HepG2 (cell line): ENCODE measurements around the gene COG1. TPM values are rescaled to one million over a fixed set of nuclear protein-coding genes. Genes with fewer than 3 reads are reported as not detected.

Experiments
- ARNT2 ChIP-seq: sonication (generic); formaldehyde crosslinking; IDR thresholded peaks from 2 replicates; pipeline ENCODE4 v1.8.0; 2022; ENCODE audit warnings: mild to moderate bottlenecking, low read depth, missing genetic modification reagents, moderate library complexity
- ATRX ChIP-seq: sonication (generic); formaldehyde crosslinking; IDR thresholded peaks from 2 replicates; pipeline ENCODE4 v1.4.0; 2020; ENCODE audit warnings: missing genetic modification reagents, borderline replicate concordance
- FOXM1 ChIP-seq: sonication (generic); formaldehyde crosslinking; IDR thresholded peaks from 2 replicates; pipeline ENCODE4 v1.5.0; 2020; ENCODE audit warnings: missing genetic modification reagents
- FOXO4 ChIP-seq: sonication (generic); formaldehyde crosslinking; conservative IDR thresholded peaks from 2 replicates; pipeline ENCODE4 v1.8.1; 2023; ENCODE audit warnings: missing genetic modification reagents
- NRL ChIP-seq: sonication (generic); formaldehyde crosslinking; IDR thresholded peaks from 2 replicates; pipeline ENCODE4 v1.5.0; 2020; ENCODE audit warnings: missing genetic modification reagents, mild to moderate bottlenecking, moderate library complexity, borderline replicate concordance
- SNAI1 ChIP-seq: sonication (generic); formaldehyde crosslinking; IDR thresholded peaks from 2 replicates; pipeline ENCODE4 v1.5.0; 2020; ENCODE audit warnings: mild to moderate bottlenecking, missing genetic modification reagents, borderline replicate concordance
- TAF15 ChIP-seq: fragments of 200-400 bp; formaldehyde crosslinking; IDR thresholded peaks from one replicate; pipeline ENCODE4 v1.6.1; 2018; ENCODE audit warnings: mild to moderate bottlenecking, low read depth, low read length; ENCODE audit not compliant: poor library complexity, severe bottlenecking
- ZNF629 ChIP-seq: sonication (generic); formaldehyde crosslinking; conservative IDR thresholded peaks from 2 replicates; pipeline ENCODE4 v1.5.0; 2020; ENCODE audit warnings: missing genetic modification reagents
- polyA plus RNA-seq, 8 experiments: library from polyadenylated mRNA; depleted of rRNA in 3 of 8; stranded (reverse) in 7 of 8; unstranded in 1 of 8; fragments of >200 nt; fragmentation: Illumina TruSeq in 4 of 8; extraction: Trizol in 4 of 8; gene quantifications; 2 replicates each; pipeline versions ENCODE4 v1.2.1 to v1.2.3, GENCODE V29; 2011 to 2016; ENCODE audit warnings: low read depth in 4 of 8, missing spikeins in 1 of 8, mixed read lengths in 1 of 8; ENCODE audit not compliant: insufficient read depth in 1 of 8
- total RNA-seq, 5 experiments: library from RNA; depleted of rRNA; stranded (reverse); fragments of >200 nt; fragmentation: Illumina TruSeq; extraction: Trizol; gene quantifications; 2 replicates each; pipeline ENCODE4 v1.2.3, GENCODE V29; 2016; ENCODE audit warnings: low read depth in 1 of 5
- TF ChIP-seq, protein P1 (sequence below): IDR thresholded peaks from 2 replicates; pipeline ENCODE4 v1.6.1; 2016; ENCODE audit warnings: mild to moderate bottlenecking
- TF ChIP-seq, protein P2 (sequence below): sonication (generic); formaldehyde crosslinking; conservative IDR thresholded peaks from 2 replicates; pipeline ENCODE4 v1.4.0; 2020; ENCODE audit warnings: mild to moderate bottlenecking, missing genetic modification reagents, moderate library complexity
- TF ChIP-seq, protein P3 (sequence below): sonication (generic); formaldehyde crosslinking; IDR thresholded peaks from 2 replicates; pipeline ENCODE4 v1.8.1; 2023; ENCODE audit warnings: mild to moderate bottlenecking, missing genetic modification reagents
- TF ChIP-seq, protein P4 (sequence below): sonication (generic); formaldehyde crosslinking; IDR thresholded peaks from 2 replicates; pipeline ENCODE4 v1.5.0; 2020; ENCODE audit warnings: mild to moderate bottlenecking, missing genetic modification reagents, moderate library complexity

The COG1 gene
- total and polyA plus RNA-seq, 2 of the 13 experiments (the other 11 are each of a cell fraction or from before 2014, with no cell fraction given) = 36.6 to 39.7 TPM

DNA sequence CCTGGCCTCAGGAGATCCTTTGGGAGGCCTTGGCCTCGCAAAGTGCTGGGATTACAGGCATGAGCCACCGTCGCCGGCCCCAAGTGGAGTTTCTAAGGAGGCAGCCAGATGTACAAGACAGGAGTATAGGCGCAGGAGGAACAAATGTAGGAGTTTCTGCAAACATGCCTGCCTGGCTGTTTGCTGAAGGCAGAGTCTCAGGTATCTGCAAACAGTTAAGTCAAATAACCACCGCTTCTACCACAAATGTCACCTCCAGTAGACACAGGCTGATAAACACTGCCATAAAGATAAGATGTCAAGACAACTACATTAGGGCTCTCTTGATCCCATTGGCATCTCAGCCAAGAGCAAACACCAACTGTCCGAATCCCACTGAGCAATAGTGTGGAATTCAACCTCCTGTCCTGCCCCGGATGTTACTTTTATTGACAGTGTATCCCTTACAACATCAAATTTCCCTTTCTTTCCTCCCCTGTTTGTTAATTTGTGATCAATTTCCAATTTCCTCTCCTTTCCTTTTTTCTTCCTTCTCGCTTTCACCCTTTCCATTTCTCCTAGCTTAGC, 5.6 kb upstream of the COG1 start (continued):
- TF ChIP-seq, protein P1, sequence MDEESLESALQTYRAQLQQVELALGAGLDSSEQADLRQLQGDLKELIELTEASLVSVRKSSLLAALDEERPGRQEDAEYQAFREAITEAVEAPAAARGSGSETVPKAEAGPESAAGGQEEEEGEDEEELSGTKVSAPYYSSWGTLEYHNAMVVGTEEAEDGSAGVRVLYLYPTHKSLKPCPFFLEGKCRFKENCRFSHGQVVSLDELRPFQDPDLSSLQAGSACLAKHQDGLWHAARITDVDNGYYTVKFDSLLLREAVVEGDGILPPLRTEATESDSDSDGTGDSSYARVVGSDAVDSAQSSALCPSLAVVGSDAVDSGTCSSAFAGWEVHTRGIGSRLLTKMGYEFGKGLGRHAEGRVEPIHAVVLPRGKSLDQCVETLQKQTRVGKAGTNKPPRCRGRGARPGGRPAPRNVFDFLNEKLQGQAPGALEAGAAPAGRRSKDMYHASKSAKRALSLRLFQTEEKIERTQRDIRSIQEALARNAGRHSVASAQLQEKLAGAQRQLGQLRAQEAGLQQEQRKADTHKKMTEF (CRISPR knock-in tag) = peak; percentile 96
- TF ChIP-seq, protein P2, sequence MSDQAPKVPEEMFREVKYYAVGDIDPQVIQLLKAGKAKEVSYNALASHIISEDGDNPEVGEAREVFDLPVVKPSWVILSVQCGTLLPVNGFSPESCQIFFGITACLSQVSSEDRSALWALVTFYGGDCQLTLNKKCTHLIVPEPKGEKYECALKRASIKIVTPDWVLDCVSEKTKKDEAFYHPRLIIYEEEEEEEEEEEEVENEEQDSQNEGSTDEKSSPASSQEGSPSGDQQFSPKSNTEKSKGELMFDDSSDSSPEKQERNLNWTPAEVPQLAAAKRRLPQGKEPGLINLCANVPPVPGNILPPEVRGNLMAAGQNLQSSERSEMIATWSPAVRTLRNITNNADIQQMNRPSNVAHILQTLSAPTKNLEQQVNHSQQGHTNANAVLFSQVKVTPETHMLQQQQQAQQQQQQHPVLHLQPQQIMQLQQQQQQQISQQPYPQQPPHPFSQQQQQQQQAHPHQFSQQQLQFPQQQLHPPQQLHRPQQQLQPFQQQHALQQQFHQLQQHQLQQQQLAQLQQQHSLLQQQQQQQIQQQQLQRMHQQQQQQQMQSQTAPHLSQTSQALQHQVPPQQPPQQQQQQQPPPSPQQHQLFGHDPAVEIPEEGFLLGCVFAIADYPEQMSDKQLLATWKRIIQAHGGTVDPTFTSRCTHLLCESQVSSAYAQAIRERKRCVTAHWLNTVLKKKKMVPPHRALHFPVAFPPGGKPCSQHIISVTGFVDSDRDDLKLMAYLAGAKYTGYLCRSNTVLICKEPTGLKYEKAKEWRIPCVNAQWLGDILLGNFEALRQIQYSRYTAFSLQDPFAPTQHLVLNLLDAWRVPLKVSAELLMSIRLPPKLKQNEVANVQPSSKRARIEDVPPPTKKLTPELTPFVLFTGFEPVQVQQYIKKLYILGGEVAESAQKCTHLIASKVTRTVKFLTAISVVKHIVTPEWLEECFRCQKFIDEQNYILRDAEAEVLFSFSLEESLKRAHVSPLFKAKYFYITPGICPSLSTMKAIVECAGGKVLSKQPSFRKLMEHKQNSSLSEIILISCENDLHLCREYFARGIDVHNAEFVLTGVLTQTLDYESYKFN = peak; percentile 94
- TF ChIP-seq ATRX (CRISPR knock-in tag) (no peak), ZNF629 (peak; percentile 52; the same call in 1 of the 2 replicates), FOXM1 (CRISPR knock-in tag) (no peak), ARNT2 (CRISPR knock-in tag) (peak; percentile 53; the same call in 1 of the 2 replicates), TAF15 (no peak), SNAI1 (CRISPR knock-in tag) (no peak), FOXO4 (CRISPR knock-in tag) (0 out of 2 replicates have a peak, but pooled peaks have one; percentile 74), NRL (CRISPR knock-in tag) (no peak)
- TF ChIP-seq, protein P3, sequence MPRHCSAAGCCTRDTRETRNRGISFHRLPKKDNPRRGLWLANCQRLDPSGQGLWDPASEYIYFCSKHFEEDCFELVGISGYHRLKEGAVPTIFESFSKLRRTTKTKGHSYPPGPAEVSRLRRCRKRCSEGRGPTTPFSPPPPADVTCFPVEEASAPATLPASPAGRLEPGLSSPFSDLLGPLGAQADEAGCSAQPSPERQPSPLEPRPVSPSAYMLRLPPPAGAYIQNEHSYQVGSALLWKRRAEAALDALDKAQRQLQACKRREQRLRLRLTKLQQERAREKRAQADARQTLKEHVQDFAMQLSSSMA (CRISPR knock-in tag) = no peak
- TF ChIP-seq, protein P4, sequence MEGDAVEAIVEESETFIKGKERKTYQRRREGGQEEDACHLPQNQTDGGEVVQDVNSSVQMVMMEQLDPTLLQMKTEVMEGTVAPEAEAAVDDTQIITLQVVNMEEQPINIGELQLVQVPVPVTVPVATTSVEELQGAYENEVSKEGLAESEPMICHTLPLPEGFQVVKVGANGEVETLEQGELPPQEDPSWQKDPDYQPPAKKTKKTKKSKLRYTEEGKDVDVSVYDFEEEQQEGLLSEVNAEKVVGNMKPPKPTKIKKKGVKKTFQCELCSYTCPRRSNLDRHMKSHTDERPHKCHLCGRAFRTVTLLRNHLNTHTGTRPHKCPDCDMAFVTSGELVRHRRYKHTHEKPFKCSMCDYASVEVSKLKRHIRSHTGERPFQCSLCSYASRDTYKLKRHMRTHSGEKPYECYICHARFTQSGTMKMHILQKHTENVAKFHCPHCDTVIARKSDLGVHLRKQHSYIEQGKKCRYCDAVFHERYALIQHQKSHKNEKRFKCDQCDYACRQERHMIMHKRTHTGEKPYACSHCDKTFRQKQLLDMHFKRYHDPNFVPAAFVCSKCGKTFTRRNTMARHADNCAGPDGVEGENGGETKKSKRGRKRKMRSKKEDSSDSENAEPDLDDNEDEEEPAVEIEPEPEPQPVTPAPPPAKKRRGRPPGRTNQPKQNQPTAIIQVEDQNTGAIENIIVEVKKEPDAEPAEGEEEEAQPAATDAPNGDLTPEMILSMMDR (CRISPR knock-in tag) = peak; percentile 20; the same call in 1 of the 2 replicates
